CD14-positive monocyte (primary cell): ENCODE measurements around the gene PERM1. TPM values are rescaled to one million over a fixed set of nuclear protein-coding genes. Genes with fewer than 3 reads are reported as not detected.
A peak's percentile ranks its signal among the peaks of the same experiment; 100 is the strongest.
"Not testable (repeated sequence)": the region's sequence is repeated elsewhere in the genome, so short reads cannot be mapped to it uniquely, and the experiment has no call there.

ENCODE experiments used
- DNase-seq, 3 donors: peaks; one replicate each; pipeline ENCODE4 v3.0.0-alpha.2; 2011 to 2022
- H2AFZ ChIP-seq: 2 replicates; pipeline ENCODE4 v1.6.0; 2012; ENCODE audit warnings: mild to moderate bottlenecking, low read depth, low read length, inconsistent platforms; ENCODE audit not compliant: insufficient read depth, poor library complexity, severe bottlenecking
- H3K27ac ChIP-seq, 2 donors: 1 replicate in 1 of 2; 2 replicates in 1 of 2; pipeline ENCODE4 v1.5.1; 2012 to 2013; ENCODE audit warnings: low read length in 2 of 2, control low read depth in 1 of 2, inconsistent platforms in 1 of 2, low read depth in 1 of 2, mild to moderate bottlenecking in 1 of 2
- H3K27me3 ChIP-seq, 2 donors: one replicate each; pipeline versions ENCODE4 v1.6.0 to v1.6.1; 2011 to 2013; ENCODE audit warnings: low read length in 2 of 2; ENCODE audit not compliant: control insufficient read depth in 2 of 2, insufficient read depth in 2 of 2
- H3K36me3 ChIP-seq, 2 donors: replicated peaks in 1 of 2; 1 replicate in 1 of 2; 2 replicates in 1 of 2; pipeline versions ENCODE4 v1.5.1 to v1.6.1; 2012 to 2013; ENCODE audit warnings: low read length in 2 of 2, control low read depth in 1 of 2, inconsistent platforms in 1 of 2, mild to moderate bottlenecking in 1 of 2; ENCODE audit not compliant: insufficient read depth in 2 of 2, control insufficient read depth in 1 of 2
- H3K4me1 ChIP-seq, 2 donors: 1 replicate in 1 of 2; 2 replicates in 1 of 2; pipeline versions ENCODE4 v1.5.1 to v1.6.1; 2012 to 2013; ENCODE audit warnings: low read length in 2 of 2, control low read depth in 1 of 2, inconsistent platforms in 1 of 2, mild to moderate bottlenecking in 1 of 2, moderate library complexity in 1 of 2; ENCODE audit not compliant: insufficient read depth in 2 of 2, control insufficient read depth in 1 of 2
- H3K4me2 ChIP-seq: replicated peaks from 2 replicates; pipeline ENCODE3; 2012; ENCODE audit warnings: low read length, moderate library complexity, mild to moderate bottlenecking; ENCODE audit not compliant: poor library complexity, severe bottlenecking; ENCODE audit errors: extremely low read depth
- H3K4me3 ChIP-seq, 3 experiments: fragments of 200-600 bp in 1 of 3; sonication (generic) in 1 of 3; replicated peaks in 1 of 3; 1 replicate in 2 of 3; 2 replicates in 1 of 3; pipeline ENCODE4 v1.5.1; 2011 to 2013; ENCODE audit warnings: low read length in 3 of 3, mild to moderate bottlenecking in 3 of 3, control low read depth in 2 of 3, low read depth in 2 of 3, inconsistent platforms in 1 of 3, moderate library complexity in 1 of 3
- H3K79me2 ChIP-seq: 2 replicates; pipeline ENCODE4 v1.6.0; 2012; ENCODE audit warnings: mild to moderate bottlenecking, control low read depth, inconsistent platforms, low read length, moderate library complexity; ENCODE audit not compliant: insufficient read depth
- H3K9ac ChIP-seq: 2 replicates; pipeline ENCODE4 v1.6.0; 2017; ENCODE audit warnings: low read length, mild to moderate bottlenecking; ENCODE audit not compliant: insufficient read depth, poor library complexity, severe bottlenecking
- H3K9me3 ChIP-seq, 2 donors: replicated peaks in 1 of 2; 1 replicate in 1 of 2; 2 replicates in 1 of 2; pipeline versions ENCODE4 v1.5.1 to v1.6.1; 2012 to 2013; ENCODE audit warnings: low read length in 2 of 2, control low read depth in 1 of 2; ENCODE audit not compliant: control insufficient read depth in 1 of 2, insufficient read depth in 1 of 2
- H4K20me1 ChIP-seq: 2 replicates; pipeline ENCODE4 v1.6.0; 2012; ENCODE audit warnings: mild to moderate bottlenecking, low read length, control low read depth, moderate library complexity; ENCODE audit not compliant: insufficient read depth
- H3K27ac Mint-ChIP-seq, 7 donors: one replicate each; pipeline ENCODE4 v1.8.0; 2020; ENCODE audit warnings: mild to moderate bottlenecking in 7 of 7, mixed read lengths in 7 of 7, moderate library complexity in 6 of 7, inconsistent platforms in 2 of 7
- H3K27me3 Mint-ChIP-seq, 3 donors: one replicate each; pipeline ENCODE4 v1.8.0; 2021 to 2022; ENCODE audit warnings: low read depth in 3 of 3, mild to moderate bottlenecking in 3 of 3, mixed read lengths in 3 of 3, moderate library complexity in 3 of 3, inconsistent platforms in 1 of 3
- H3K36me3 Mint-ChIP-seq, 2 donors: one replicate each; pipeline ENCODE4 v1.8.0; 2020; ENCODE audit warnings: mixed read lengths in 2 of 2, inconsistent platforms in 1 of 2, mild to moderate bottlenecking in 1 of 2
- H3K4me1 Mint-ChIP-seq: one replicate; pipeline ENCODE4 v1.8.0; 2020; ENCODE audit warnings: mild to moderate bottlenecking, mixed read lengths
- H3K4me3 Mint-ChIP-seq, 2 donors: one replicate each; pipeline ENCODE4 v1.8.0; 2020; ENCODE audit warnings: mild to moderate bottlenecking in 2 of 2, mixed read lengths in 2 of 2, moderate library complexity in 1 of 2
- H3K9me3 Mint-ChIP-seq, 7 donors: one replicate each; pipeline ENCODE4 v1.8.0; 2020 to 2022; ENCODE audit warnings: mixed read lengths in 7 of 7, mild to moderate bottlenecking in 6 of 7, moderate library complexity in 6 of 7, inconsistent platforms in 2 of 7
- WGBS: methylation state at CpG from one replicate; pipeline ENCODE4 v1.1.5; 2013; ENCODE audit warnings: missing lambda C conversion rate; ENCODE audit not compliant: insufficient coverage; 5-methylcytosine and 5-hydroxymethylcytosine counted together
- intact Hi-C, 2 donors: fragments of 100-400 bp; cut with micrococcal nuclease; formaldehyde crosslinking; loops; one replicate each; pipeline versions ENCODE4 v1.15.0 to v1.15.1; 2023
- polyA plus RNA-seq, 3 donors: library from polyadenylated mRNA; depleted of rRNA in 1 of 3; unstranded in 2 of 3; stranded (reverse) in 1 of 3; fragments of 300-500 nt in 2 of 3; fragments of >200 nt in 1 of 3; fragmentation: Illumina TruSeq in 2 of 3; gene quantifications; 1 replicate in 2 of 3; 2 replicates in 1 of 3; pipeline ENCODE4 v1.2.3, GENCODE V29; 2012 to 2021
- TF ChIP-seq, protein P1 (sequence below): fragments of 200-600 bp; IDR thresholded peaks from one replicate; pipeline ENCODE4 v1.8.0; 2022; ENCODE audit warnings: antibody characterized with exemption, mild to moderate bottlenecking

PERM1 gene
- polyA plus RNA-seq, 3 donors, result not detected

DNA sequence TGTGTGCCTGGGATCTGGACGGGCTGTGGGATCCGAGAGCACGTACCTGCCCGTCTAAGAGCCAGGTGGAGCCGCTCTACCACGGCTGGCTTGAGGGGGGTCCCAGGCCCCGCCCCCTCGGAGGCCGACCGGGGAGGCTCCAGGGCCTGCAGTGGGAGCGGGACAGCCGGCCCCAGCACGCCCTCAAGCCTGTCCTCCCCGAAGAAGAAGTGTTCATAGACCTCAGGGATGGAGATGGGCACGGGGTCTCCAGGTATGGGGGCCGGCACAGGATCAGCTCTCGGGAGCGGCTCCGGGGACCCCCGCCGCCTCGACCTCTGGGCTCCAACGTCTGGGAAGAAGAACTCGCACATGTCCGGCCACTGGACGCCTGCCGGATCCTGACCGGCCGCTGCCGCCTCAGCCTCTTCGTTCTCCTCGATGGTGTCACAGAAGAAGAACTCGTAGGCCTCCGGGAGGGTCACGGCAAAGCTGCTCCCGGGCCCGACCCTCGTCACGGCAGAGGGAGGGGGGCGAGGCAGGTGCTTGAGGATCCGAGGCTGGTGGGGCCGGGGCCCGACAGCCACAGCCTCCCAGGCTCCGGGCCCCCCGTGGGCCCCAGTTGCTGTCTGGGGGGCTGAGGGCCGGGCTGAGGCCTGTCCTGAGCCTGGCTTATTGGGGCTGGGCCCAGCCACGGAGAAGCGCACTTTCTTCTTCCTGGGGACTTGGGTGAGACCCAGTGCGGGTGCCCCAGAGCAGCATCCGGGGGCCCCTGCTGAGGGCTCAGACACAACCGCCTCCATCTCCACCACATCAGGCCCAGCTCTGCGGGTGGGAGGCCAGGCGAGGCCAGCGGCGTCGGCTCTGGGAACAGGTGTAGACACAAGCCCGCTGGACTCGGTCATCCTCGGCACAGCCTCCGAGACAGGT, 2.8 kb downstream of the PERM1 start:
- peaks cover 2 to 5% (median 4%) of the 10 kb centered on the region in 7 donors for H3K9me3 Mint-ChIP-seq
- H2AFZ ChIP-seq, result no peak overlapping the region
- no peaks in the 10 kb centered on the region for H3K79me2 ChIP-seq
- no peak overlapping the region for H3K27ac Mint-ChIP-seq
- peaks cover 5 to 8% of the 10 kb centered on the region in 2 donors for H3K4me1 ChIP-seq
- H3K36me3 ChIP-seq, result no peaks in the 10 kb centered on the region
- DNase-seq, result no peak
- WGBS, result 92% methylated on average over 57 of the region's 60 CpGs
- intact Hi-C loops, result no loop called here
- peaks cover 0 to 5% of the 10 kb centered on the region in 2 donors for H3K9me3 ChIP-seq
- H3K4me3 Mint-ChIP-seq, result no peak overlapping the region
- peaks cover 3% of the 10 kb centered on the region for H3K4me1 Mint-ChIP-seq
- no peak overlapping the region for H3K4me2 ChIP-seq
- H3K27ac ChIP-seq, result no peak overlapping the region
- no peaks in the 10 kb centered on the region for H3K36me3 Mint-ChIP-seq
- H4K20me1 ChIP-seq, result no peaks in the 10 kb centered on the region
- H3K4me3 ChIP-seq, result no peak overlapping the region
- H3K27me3 Mint-ChIP-seq, result peaks cover 15 to 41% (median 18%) of the 10 kb centered on the region in 3 donors
- H3K27me3 ChIP-seq, result peaks cover 0 to 12% of the 10 kb centered on the region in 2 donors
- TF ChIP-seq, protein P1, sequence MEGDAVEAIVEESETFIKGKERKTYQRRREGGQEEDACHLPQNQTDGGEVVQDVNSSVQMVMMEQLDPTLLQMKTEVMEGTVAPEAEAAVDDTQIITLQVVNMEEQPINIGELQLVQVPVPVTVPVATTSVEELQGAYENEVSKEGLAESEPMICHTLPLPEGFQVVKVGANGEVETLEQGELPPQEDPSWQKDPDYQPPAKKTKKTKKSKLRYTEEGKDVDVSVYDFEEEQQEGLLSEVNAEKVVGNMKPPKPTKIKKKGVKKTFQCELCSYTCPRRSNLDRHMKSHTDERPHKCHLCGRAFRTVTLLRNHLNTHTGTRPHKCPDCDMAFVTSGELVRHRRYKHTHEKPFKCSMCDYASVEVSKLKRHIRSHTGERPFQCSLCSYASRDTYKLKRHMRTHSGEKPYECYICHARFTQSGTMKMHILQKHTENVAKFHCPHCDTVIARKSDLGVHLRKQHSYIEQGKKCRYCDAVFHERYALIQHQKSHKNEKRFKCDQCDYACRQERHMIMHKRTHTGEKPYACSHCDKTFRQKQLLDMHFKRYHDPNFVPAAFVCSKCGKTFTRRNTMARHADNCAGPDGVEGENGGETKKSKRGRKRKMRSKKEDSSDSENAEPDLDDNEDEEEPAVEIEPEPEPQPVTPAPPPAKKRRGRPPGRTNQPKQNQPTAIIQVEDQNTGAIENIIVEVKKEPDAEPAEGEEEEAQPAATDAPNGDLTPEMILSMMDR, result no peak
- H3K9ac ChIP-seq, result no peak overlapping the region

DNA sequence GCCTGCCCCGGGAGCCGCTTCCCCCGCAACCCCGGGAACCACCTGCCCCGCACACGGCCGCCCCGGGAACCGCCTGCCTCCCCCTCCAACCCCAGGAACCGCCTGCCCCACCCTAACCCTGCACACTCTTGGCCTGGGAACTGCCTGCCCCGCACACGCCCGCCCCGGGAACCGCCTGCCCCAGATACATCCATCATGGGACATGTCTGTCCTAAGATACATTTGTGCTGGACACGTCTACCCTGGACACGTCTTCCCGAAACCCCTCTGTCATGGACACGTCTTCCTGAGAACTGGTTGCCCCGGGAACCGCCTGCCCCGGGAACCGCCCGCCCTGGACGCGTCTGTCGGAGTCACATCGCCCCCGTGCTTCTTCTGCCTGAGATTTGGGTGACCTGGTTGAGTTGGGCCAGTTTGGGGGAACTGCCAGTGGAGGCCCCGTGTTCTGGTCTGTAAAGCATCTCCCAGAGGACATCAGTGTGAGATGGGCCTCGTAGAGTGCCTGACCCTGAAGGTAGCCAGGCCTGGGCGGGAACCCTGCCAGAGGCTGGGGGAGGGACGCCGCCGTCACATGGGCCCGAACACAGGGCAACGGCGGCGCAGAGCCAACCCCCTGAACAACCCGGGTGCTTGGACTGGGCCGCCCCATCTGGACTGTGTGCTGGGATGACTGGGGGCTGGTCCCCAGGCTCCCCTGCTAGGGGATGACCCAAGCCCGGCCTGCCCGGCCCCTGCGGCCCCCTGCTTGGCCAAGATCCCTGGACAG, 3.6 kb downstream of the PERM1 start:
- Mint-ChIP-seq H3K4me1 (peaks cover 3% of the 10 kb centered on the region), H3K27me3 (peaks cover 13 to 37% (median 19%) of the 10 kb centered on the region in 3 donors), H3K4me3 (peak overlapping the region in 1 of 2 donors; percentile 21), H3K9me3 (peaks cover under 1 to 5% (median 4%) of the 10 kb centered on the region in 7 donors), H3K27ac (peak overlapping the region in 1 of 7 donors; percentile 78), H3K36me3 (no peaks in the 10 kb centered on the region)
- Histone ChIP-seq H4K20me1 (no peaks in the 10 kb centered on the region), H2AFZ (no peak overlapping the region), H3K36me3 (no peaks in the 10 kb centered on the region), H3K9ac (no peak overlapping the region), H3K4me1 (peaks cover 5 to 8% of the 10 kb centered on the region in 2 donors), H3K4me3 (no peak overlapping the region), H3K4me2 (no peak overlapping the region), H3K27me3 (peaks cover 0 to 12% of the 10 kb centered on the region in 2 donors), H3K27ac (no peak overlapping the region), H3K9me3 (peaks cover 0 to 5% of the 10 kb centered on the region in 2 donors), H3K79me2 (no peaks in the 10 kb centered on the region)
- 93% methylated on average over 40 of the region's 44 CpGs for WGBS
- intact Hi-C loops, result no loop called here
- DNase-seq, result no peak
- TF ChIP-seq, protein P1, result no peak

- H3K36me3 Mint-ChIP-seq, H2AFZ ChIP-seq, H3K27ac ChIP-seq, H3K4me1 ChIP-seq, H3K4me3 Mint-ChIP-seq, H3K4me3 ChIP-seq, H3K4me2 ChIP-seq, H3K4me1 Mint-ChIP-seq, intact Hi-C loops, H3K79me2 ChIP-seq, H3K9me3 Mint-ChIP-seq, H3K9me3 ChIP-seq, DNase-seq, H3K36me3 ChIP-seq, H3K27ac Mint-ChIP-seq, H4K20me1 ChIP-seq, H3K9ac ChIP-seq: not testable (repeated sequence)
- H3K27me3 Mint-ChIP-seq, result peaks cover 12 to 32% (median 17%) of the 10 kb centered on the region in 3 donors
- WGBS, result no CpG with 5 or more reads among the region's 39 CpGs
- peaks cover 0 to 12% of the 10 kb centered on the region in 2 donors for H3K27me3 ChIP-seq
These were observed 5.1 kb downstream of the PERM1 start for GRCh38 chr1:976791-977190.
